Mesodermal cell (in vitro differentiated cells): Measurements from ENCODE around the gene S100PBP.

ENCODE experiments used
- H3K27ac ChIP-seq: 2 replicates; pipeline ENCODE4 v1.7.0; 2013; ENCODE audit warnings: mild to moderate bottlenecking, low read depth, low read length, moderate library complexity; ENCODE audit not compliant: severe bottlenecking
- H3K36me3 ChIP-seq: 2 replicates; pipeline ENCODE4 v1.7.1; 2013; ENCODE audit warnings: mild to moderate bottlenecking, low read length, moderate library complexity; ENCODE audit not compliant: control insufficient read depth, insufficient read depth
- H3K4me1 ChIP-seq: one replicate; pipeline ENCODE4 v1.7.1; 2013; ENCODE audit warnings: mild to moderate bottlenecking, low read length; ENCODE audit not compliant: insufficient read depth, control insufficient read depth, poor library complexity, severe bottlenecking
- H3K4me3 ChIP-seq: 2 replicates; pipeline ENCODE4 v1.7.0; 2013; ENCODE audit warnings: low read length, control low read depth, mild to moderate bottlenecking; ENCODE audit not compliant: insufficient read depth, poor library complexity, severe bottlenecking; ENCODE audit errors: extremely low read depth
- H3K9me3 ChIP-seq: 2 replicates; pipeline ENCODE4 v1.7.1; 2013; ENCODE audit warnings: mild to moderate bottlenecking, low read length, moderate library complexity; ENCODE audit not compliant: control insufficient read depth
- WGBS, 2 experiments: methylation state at CpG; one replicate each; pipeline ENCODE4 v1.1.5; 2013; ENCODE audit warnings: missing lambda C conversion rate in 2 of 2; ENCODE audit not compliant: insufficient coverage in 2 of 2; 5-methylcytosine and 5-hydroxymethylcytosine counted together

S100PBP gene

DNA sequence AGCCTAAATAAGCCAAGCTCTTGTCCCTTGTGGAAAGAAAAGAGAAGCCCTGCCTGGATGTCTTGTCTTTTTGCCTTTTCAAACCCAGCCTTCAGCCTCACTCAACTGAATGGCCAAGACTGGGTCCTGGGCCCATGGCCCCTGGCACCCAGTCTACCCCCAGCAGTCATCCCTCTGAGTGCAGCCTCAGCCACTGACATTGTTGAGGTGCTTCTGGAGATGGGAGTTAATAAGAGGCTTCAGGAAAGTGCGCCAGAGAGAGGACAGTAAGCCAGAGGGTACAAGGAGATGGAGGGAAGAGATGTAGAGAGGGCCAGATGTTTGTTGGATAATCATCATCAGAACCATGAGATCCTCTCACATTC lies 46.4 kb downstream of the S100PBP start:
- H3K4me1 ChIP-seq, result peaks cover 5% of the 10 kb centered on the region
- 83% methylated on average over 1 of the region's 1 CpG; no CpG with 5 or more reads in 1 of the 2 experiments for WGBS, 2 experiments
- H3K4me3 ChIP-seq, result no peak overlapping the region
- H3K27ac ChIP-seq, result no peak overlapping the region
- no peaks in the 10 kb centered on the region for H3K9me3 ChIP-seq
- peaks cover 25% of the 10 kb centered on the region for H3K36me3 ChIP-seq

DNA sequence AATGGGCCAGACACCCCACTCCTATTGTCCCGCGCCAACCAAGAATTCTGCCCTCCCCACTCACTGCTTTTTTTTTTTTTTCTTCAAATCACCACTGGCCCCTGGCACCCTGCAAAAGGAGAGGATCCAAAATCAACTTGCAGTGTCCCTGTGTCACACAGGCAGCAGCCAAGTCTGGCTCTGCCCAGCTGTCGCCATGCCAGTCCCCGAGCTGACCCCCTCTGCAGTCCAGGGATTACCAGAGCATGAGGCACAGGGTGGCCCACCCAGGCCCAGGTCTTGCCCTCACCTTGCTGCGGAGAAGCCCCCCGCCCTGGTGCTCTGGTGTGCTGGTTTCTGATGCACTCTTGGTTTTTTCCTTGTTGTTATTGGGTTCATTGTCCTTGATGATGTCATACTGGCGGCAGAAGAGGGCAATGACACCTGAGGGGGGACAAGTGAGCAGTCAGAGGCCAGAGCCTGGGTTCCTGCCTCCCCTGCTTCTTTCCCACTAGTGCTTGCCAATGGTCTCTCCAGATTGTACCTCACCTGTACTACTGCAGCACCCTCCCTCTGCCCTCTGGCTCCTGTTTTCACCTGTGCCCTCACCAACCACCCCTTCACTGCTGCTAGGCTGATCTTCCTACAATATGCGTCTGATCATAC lies 47.0 kb downstream of the S100PBP start:
- Histone ChIP-seq H3K36me3 (peaks cover 20% of the 10 kb centered on the region), H3K27ac (no peak overlapping the region), H3K4me3 (no peak overlapping the region), H3K4me1 (peaks cover 5% of the 10 kb centered on the region), H3K9me3 (no peaks in the 10 kb centered on the region)
- 96 to 98% methylated on average over 6 to 8 of the region's 8 CpGs for WGBS, 2 experiments

DNA sequence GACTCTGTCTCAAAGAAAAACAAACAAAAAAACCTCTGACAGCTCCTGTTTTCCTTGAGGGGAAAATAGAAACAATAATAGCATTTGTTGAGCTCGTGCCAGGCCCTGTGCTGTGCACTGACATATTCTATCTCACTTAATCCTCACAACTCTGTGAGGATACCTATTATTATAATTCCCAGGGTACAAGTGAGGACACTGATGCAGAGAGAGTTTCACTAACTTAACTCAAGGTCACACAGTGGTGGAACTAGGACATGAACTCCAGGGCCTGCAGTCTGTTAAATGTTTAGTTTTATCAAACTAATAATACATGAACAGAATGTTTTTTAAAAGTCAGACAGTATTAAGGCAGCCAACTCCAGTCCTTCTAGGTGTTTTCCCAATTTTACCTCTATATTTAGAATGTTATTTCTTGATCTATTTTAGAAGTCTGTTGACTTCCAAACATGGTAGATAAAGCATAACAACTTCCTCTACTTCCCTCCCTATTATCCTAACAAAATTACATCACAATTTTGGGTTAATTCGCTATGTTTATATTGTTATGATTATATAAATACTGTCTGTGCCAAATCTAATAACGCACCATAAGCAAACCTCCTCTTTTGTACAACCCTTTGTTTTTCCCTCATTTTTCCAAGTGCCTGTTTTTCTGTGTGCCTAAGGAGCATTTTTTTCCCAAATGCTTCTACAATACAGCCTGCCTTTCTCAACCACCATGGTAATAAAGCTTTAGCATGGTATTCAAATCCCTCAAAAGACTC lies 48.4 kb downstream of the S100PBP start:
- Histone ChIP-seq H3K4me1 (peaks cover 11% of the 10 kb centered on the region), H3K4me3 (no peak overlapping the region), H3K9me3 (no peaks in the 10 kb centered on the region), H3K27ac (no peak overlapping the region), H3K36me3 (peaks cover 17% of the 10 kb centered on the region)
- WGBS, 2 experiments, result 100% methylated on average over 1 of the region's 3 CpGs

DNA sequence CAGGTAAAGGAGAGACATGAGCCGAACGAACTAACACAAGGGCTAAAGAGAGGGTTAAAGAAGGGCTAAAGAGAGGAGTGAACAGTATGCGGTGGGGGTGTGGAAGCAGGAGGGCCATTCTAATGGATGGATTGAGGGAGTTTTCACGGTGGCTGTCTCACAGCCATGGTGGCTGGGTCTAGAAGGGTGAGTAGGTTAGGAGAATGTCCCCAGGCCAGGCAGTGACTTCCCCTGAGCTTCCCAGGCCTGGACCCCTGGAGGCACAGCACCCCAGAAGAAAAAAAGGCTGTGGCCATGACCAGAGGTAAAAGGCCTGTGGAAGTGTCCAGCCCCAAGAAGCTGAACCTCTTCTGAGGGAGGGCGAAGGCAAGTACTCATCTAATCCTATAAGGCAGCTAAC lies 49.7 kb downstream of the S100PBP start:
- WGBS, 2 experiments, result 75 to 84% methylated on average over 2 to 5 of the region's 5 CpGs
- Histone ChIP-seq H3K9me3 (no peaks in the 10 kb centered on the region), H3K4me1 (peaks cover 13% of the 10 kb centered on the region), H3K27ac (no peak overlapping the region), H3K36me3 (peaks cover 10% of the 10 kb centered on the region), H3K4me3 (no peak overlapping the region)

DNA sequence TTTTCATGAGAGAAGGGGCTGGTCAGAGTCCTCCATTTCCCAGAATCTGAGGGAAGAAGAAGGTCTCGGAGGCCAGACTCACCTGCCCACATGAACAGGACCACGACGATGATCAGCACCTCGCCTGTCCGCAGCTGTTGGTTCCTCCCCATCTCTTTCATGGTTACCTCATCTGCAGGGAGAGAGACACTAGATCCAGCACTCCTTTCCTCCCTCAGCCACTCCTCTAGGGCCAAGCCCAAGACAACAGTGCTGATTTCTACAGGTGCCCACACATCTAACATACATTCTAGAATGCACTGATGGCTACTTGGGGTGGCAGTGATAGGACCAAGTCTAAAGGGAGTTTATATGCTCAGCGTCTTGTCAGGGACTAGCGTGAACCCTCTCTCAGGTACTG lies 50.2 kb downstream of the S100PBP start:
- Histone ChIP-seq H3K36me3 (peaks cover 10% of the 10 kb centered on the region), H3K4me3 (no peak overlapping the region), H3K9me3 (no peaks in the 10 kb centered on the region), H3K4me1 (peaks cover 14% of the 10 kb centered on the region), H3K27ac (no peak overlapping the region)
- WGBS, 2 experiments, result 95 to 100% methylated on average over 2 to 4 of the region's 7 CpGs

DNA sequence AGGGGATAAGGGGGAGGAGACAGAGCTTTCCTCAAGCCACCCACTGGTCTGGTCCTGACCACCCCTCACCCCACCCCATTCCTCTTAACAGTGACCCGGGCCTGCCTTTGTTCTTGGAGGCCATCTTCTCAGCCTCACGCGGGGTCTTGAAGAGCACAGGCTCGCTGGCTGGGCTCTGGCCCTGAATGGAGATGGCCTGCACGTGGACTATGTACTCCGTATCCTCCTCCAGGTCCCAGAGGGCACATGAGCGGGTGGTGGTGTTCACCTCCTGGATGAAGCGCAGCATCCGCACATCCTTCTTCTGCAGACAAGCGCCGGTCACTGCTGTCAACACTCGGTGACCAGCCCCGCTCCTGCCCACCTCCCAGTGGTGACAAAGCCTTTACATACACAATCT lies 50.6 kb downstream of the S100PBP start:
- Histone ChIP-seq H3K9me3 (no peaks in the 10 kb centered on the region), H3K27ac (no peak overlapping the region), H3K4me1 (peaks cover 14% of the 10 kb centered on the region), H3K36me3 (peaks cover 6% of the 10 kb centered on the region), H3K4me3 (no peak overlapping the region)
- 92 to 95% methylated on average over 11 to 12 of the region's 13 CpGs for WGBS, 2 experiments

DNA sequence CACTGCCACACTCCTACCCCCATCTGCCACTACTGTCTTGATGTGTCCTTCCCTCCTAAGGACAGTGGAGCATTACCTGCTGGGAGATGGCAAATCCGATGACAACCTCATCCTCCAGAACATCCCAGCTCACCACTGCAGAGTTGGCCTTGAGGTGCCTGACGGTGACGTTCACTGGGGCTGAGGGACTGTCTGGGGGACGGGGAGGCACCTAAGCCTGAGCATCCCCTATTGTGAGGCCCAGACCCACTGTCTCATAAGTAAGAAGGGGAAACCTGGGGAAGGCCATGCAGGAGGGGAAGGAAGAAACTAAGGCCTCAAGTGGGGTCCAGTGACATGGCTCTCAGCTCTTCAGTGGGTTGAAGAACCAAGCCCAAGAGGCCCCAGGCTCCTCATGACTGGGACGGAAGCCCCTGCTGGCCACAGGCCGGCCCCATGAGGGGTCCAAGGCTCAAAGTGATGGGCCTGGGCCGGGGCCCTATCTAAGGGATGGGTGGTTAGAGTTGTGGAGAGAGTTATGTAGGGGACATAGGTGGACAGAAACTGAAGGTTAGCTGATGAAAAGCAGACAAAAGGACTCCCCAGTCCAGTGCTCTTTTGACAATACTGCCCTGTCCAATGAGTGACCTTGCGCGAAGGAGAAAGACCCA lies 51.5 kb downstream of the S100PBP start:
- 95 to 96% methylated on average over 5 of the region's 9 CpGs for WGBS, 2 experiments
- Histone ChIP-seq H3K9me3 (no peaks in the 10 kb centered on the region), H3K4me3 (no peak overlapping the region), H3K27ac (no peak overlapping the region), H3K36me3 (peaks cover 2% of the 10 kb centered on the region), H3K4me1 (peaks cover 14% of the 10 kb centered on the region)

DNA sequence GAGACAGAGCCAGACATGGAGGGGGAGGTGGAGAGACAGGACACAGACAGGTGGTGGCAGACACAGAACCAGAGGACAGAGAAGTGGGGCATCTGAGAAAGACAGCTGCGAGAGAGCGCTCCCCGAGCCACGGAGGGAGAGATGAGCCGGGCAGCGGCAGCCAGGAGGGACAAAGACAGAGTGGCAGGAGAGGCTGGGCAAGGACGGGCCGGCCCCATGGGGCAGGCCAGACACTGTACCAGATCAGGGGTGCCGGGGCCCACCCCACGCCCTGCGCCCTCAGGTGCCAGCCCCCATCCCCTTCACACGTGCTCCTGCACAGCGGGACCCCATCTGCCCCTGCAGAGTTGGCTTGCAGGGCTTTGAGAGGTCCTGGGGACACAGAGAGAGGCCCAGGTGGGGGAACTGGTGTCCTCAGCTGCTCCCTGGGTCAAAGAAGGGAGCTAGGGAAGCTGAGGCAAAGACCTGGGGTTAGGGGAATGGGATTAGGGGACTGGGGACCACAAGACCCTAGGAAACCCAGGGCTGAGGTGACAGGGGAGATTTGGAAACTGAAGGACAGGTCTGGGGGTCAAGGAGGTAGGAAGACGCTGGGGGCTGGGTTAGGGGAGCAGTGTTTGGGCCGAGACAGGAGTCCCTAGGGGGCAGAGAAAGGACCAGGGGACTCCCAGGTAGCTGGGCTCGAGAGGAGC lies 52.6 kb downstream of the S100PBP start:
- H3K36me3 ChIP-seq, result peaks cover 2% of the 10 kb centered on the region
- no peaks in the 10 kb centered on the region for H3K9me3 ChIP-seq
- no peak overlapping the region for H3K27ac ChIP-seq
- peak overlapping the region; percentile 11 for H3K4me3 ChIP-seq
- H3K4me1 ChIP-seq, result peaks cover 14% of the 10 kb centered on the region
- WGBS, 2 experiments, result 58 to 65% methylated on average over 9 of the region's 16 CpGs

DNA sequence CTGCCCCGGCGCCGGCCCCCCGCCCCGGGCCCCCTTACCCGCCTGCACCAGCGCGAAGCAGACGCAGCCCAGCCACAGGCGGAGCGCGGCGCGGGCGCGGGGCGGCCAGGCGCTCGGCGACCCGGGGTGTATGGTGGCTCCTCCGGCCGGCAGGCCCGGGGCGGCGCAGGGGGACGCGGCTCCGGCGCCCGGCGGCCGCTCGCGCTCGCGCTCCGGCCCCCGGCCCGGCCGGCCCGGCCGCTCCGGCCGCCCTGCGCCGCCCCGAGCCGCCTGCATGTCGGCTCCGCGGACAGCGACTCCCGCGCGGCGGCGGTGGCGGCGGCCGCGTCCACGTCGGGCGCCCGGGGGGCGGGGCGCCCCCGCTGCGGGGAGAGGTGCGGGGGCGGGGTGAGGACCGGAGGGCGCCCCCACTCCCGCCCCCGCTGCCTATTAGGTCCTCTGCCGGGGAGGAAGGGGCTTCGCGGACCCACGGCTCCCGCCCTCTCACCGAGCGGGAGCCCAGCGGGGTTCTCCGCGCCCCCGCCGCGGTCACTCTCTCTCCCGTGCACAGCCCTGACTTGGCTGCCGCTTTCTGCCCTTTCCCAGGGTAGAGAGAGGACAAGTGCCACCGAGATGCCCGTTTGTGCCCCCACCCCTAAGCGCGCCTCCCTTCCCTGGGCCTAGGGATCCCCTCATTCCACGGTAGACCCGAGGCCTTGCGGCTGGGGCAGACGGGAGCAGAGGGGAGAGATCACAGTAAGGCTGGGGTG lies 53.3 kb downstream of the S100PBP start, which contains the start of gene FNDC5:
Gene FNDC5 (minus strand): TSS at position 298 of the 749 bp plus-strand sequence.
- H3K27ac ChIP-seq, result no peak within 1 kb of the TSS

More for the DNA sequence above, 53.3 kb downstream of the S100PBP start, which contains the start of gene FNDC5:
- 2 to 3% methylated on average over 54 to 60 of the region's 99 CpGs for WGBS, 2 experiments
- Histone ChIP-seq H3K4me1 (peaks cover 14% of the 10 kb centered on the region), H3K36me3 (peaks cover 2% of the 10 kb centered on the region), H3K9me3 (no peaks in the 10 kb centered on the region), H3K4me3 (peak within 1 kb of the TSS; percentile 35)
